H9 (cell line): Measurements from ENCODE around the gene CRABP1. TPM values are rescaled to one million over a fixed set of nuclear protein-coding genes. Genes with fewer than 3 reads are reported as not detected.

Experiments
- DNase-seq: peaks from one replicate; pipeline ENCODE4 v3.0.0-alpha.2; 2017
- H2AFZ ChIP-seq: one replicate; pipeline ENCODE4 v1.6.1; 2013; ENCODE audit warnings: mild to moderate bottlenecking, low read length, control low read depth, moderate library complexity
- H2AK5ac ChIP-seq: 2 replicates; pipeline ENCODE4 v1.6.1; 2013; ENCODE audit warnings: low read length, control low read depth, mixed read lengths; ENCODE audit not compliant: insufficient read length
- H2BK120ac ChIP-seq: one replicate; pipeline ENCODE4 v1.6.1; 2013; ENCODE audit warnings: low read depth, mild to moderate bottlenecking, low read length, control low read depth, inconsistent platforms; ENCODE audit not compliant: poor library complexity, severe bottlenecking
- H2BK12ac ChIP-seq: 2 replicates; pipeline ENCODE4 v1.6.1; 2013; ENCODE audit warnings: low read length, control low read depth, mixed read lengths, low read depth; ENCODE audit not compliant: insufficient read length
- H2BK15ac ChIP-seq: 2 replicates; pipeline ENCODE4 v1.6.1; 2013; ENCODE audit warnings: low read depth, low read length, control low read depth
- H2BK20ac ChIP-seq: one replicate; pipeline ENCODE4 v1.6.1; 2013; ENCODE audit warnings: low read depth, mild to moderate bottlenecking, low read length, control low read depth, inconsistent platforms; ENCODE audit not compliant: poor library complexity, severe bottlenecking
- H2BK5ac ChIP-seq: 2 replicates; pipeline ENCODE4 v1.6.1; 2013; ENCODE audit warnings: low read length, control low read depth, mixed read lengths; ENCODE audit not compliant: insufficient read length
- H3K14ac ChIP-seq: 2 replicates; pipeline ENCODE4 v1.6.1; 2013; ENCODE audit warnings: low read length, control low read depth; ENCODE audit not compliant: insufficient read depth
- H3K18ac ChIP-seq: 2 replicates; pipeline ENCODE4 v1.6.1; 2013; ENCODE audit warnings: low read depth, mild to moderate bottlenecking, mixed read lengths, low read length, control low read depth; ENCODE audit not compliant: insufficient read length
- H3K23ac ChIP-seq: 2 replicates; pipeline ENCODE4 v1.6.1; 2013; ENCODE audit warnings: low read length, control low read depth, mixed read lengths, low read depth; ENCODE audit not compliant: insufficient read length
- H3K23me2 ChIP-seq: 2 replicates; pipeline ENCODE4 v1.6.1; 2013; ENCODE audit warnings: low read depth, mild to moderate bottlenecking, mixed read lengths, low read length, control low read depth; ENCODE audit not compliant: insufficient read length, poor library complexity, severe bottlenecking
- H3K27ac ChIP-seq: 2 replicates; pipeline ENCODE4 v1.5.1; 2013; ENCODE audit warnings: low read length, control low read depth, mixed read lengths, low read depth; ENCODE audit not compliant: insufficient read length
- H3K27me3 ChIP-seq: 2 replicates; pipeline ENCODE4 v1.6.1; 2013; ENCODE audit warnings: low read length, control low read depth, inconsistent platforms; ENCODE audit not compliant: insufficient read depth
- H3K4ac ChIP-seq: 2 replicates; pipeline ENCODE4 v1.6.1; 2013; ENCODE audit warnings: low read depth, mild to moderate bottlenecking, control low read depth, inconsistent platforms, low read length, moderate library complexity
- H3K4me1 ChIP-seq: 2 replicates; pipeline ENCODE4 v1.6.1; 2013; ENCODE audit warnings: low read length, control low read depth, inconsistent platforms; ENCODE audit not compliant: insufficient read depth
- H3K4me2 ChIP-seq: 2 replicates; pipeline ENCODE4 v1.6.1; 2013; ENCODE audit warnings: low read length, control low read depth, mixed read lengths; ENCODE audit not compliant: insufficient read length, insufficient read depth
- H3K56ac ChIP-seq: 2 replicates; pipeline ENCODE4 v1.6.1; 2013; ENCODE audit warnings: low read depth, mild to moderate bottlenecking, mixed read lengths, low read length, control low read depth; ENCODE audit not compliant: insufficient read length
- H3K79me1 ChIP-seq: 2 replicates; pipeline ENCODE4 v1.6.1; 2013; ENCODE audit warnings: low read depth, mild to moderate bottlenecking, moderate library complexity, low read length, control low read depth, inconsistent platforms; ENCODE audit not compliant: insufficient read depth, poor library complexity, severe bottlenecking
- H3K79me2 ChIP-seq: 2 replicates; pipeline ENCODE4 v1.6.1; 2013; ENCODE audit warnings: low read length, control low read depth, inconsistent platforms; ENCODE audit not compliant: insufficient read depth
- H3K9ac ChIP-seq: 2 replicates; pipeline ENCODE4 v1.6.1; 2013; ENCODE audit warnings: low read length, control low read depth, mixed read lengths; ENCODE audit not compliant: insufficient read length; ENCODE audit errors: extremely low read depth
- H3K9me3 ChIP-seq: one replicate; pipeline ENCODE4 v1.6.1; 2013; ENCODE audit warnings: low read depth, low read length, inconsistent platforms; ENCODE audit not compliant: control insufficient read depth
- H3T11ph ChIP-seq: one replicate; pipeline ENCODE4 v1.6.1; 2013; ENCODE audit warnings: mild to moderate bottlenecking, low read length, control low read depth, inconsistent platforms
- H4K20me1 ChIP-seq: one replicate; pipeline ENCODE4 v1.6.1; 2013; ENCODE audit not compliant: control insufficient read depth, insufficient read length, insufficient read depth
- H4K5ac ChIP-seq: 2 replicates; pipeline ENCODE4 v1.6.1; 2013; ENCODE audit warnings: low read depth, mild to moderate bottlenecking, mixed read lengths, low read length, control low read depth; ENCODE audit not compliant: insufficient read length
- H4K8ac ChIP-seq: replicated peaks from 2 replicates; pipeline ENCODE4 v1.6.1; 2013; ENCODE audit warnings: low read length, control low read depth, mixed read lengths, low read depth; ENCODE audit not compliant: insufficient read length
- H4K91ac ChIP-seq: 2 replicates; pipeline ENCODE4 v1.6.1; 2013; ENCODE audit warnings: low read depth, mild to moderate bottlenecking, moderate library complexity, mixed read lengths, low read length, control low read depth; ENCODE audit not compliant: insufficient read length
- H3K27ac Mint-ChIP-seq, 3 experiments: 2 replicates in 2 of 3; 3 replicates in 1 of 3; pipeline ENCODE4 v1.8.0; 2020 to 2021; ENCODE audit warnings: mixed read lengths in 3 of 3, mild to moderate bottlenecking in 1 of 3, moderate library complexity in 1 of 3
- H3K27me3 Mint-ChIP-seq: 2 replicates; pipeline ENCODE4 v1.8.0; 2021; ENCODE audit warnings: low read depth, mild to moderate bottlenecking, moderate library complexity, mixed read lengths
- H3K36me3 Mint-ChIP-seq, 3 experiments: 2 replicates in 2 of 3; 3 replicates in 1 of 3; pipeline ENCODE4 v1.8.0; 2020 to 2021; ENCODE audit warnings: low read depth in 3 of 3, mixed read lengths in 3 of 3; ENCODE audit not compliant: insufficient read depth in 1 of 3
- H3K4me1 Mint-ChIP-seq, 2 experiments: 2 replicates each; pipeline ENCODE4 v1.8.0; 2020; ENCODE audit warnings: mixed read lengths in 2 of 2
- H3K4me3 Mint-ChIP-seq, 2 experiments: 2 replicates in 1 of 2; 3 replicates in 1 of 2; pipeline ENCODE4 v1.8.0; 2020 to 2021; ENCODE audit warnings: mild to moderate bottlenecking in 2 of 2, mixed read lengths in 2 of 2, moderate library complexity in 1 of 2
- H3K9me3 Mint-ChIP-seq, 2 experiments: 2 replicates in 1 of 2; 3 replicates in 1 of 2; pipeline ENCODE4 v1.8.0; 2020; ENCODE audit warnings: mild to moderate bottlenecking in 2 of 2, mixed read lengths in 2 of 2, moderate library complexity in 1 of 2
- WGBS: extraction: QIAGEN DNeasy Blood & Tissue Kit; methylation state at CpG from one replicate; pipeline ENCODE4 v1.1.7; 2013; ENCODE audit warnings: missing lambda C conversion rate, low lambda C conversion rate, mixed read lengths; ENCODE audit not compliant: insufficient read length; ENCODE audit errors: extremely low coverage; 5-methylcytosine and 5-hydroxymethylcytosine counted together
- total RNA-seq: library from RNA; stranded (reverse); gene quantifications from 2 replicates; pipeline ENCODE4 v1.2.1, GENCODE V29; 2021
- TF ChIP-seq, protein P1 (sequence below): fragments of 200-600 bp; sonication (generic); conservative IDR thresholded peaks from 3 replicates; pipeline ENCODE4 v1.8.0; 2021; ENCODE audit warnings: antibody characterized with exemption, mild to moderate bottlenecking

The CRABP1 gene
- total RNA-seq, 1 experiment from 2014 or later = 93.1 TPM

DNA sequence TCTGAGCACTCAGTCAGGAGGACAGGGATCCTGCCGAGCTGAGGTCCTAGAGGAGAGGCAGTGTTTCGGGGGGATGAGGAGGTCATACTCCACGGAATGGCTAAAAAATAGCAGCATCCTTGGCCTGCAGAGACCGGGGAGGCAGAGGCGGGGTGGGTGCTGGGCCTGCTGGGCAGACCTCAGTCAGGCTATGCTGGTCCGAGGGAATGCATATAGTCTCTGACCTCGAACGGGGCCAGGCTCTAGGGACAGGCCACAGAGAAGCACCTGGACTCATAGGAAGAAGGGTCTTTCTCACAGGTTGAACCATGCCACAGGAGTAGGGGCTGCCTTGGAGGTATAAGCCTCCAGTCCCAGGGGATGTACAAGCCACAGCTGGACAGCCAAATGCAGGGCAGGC lies 26.8 kb upstream of the CRABP1 start:
- Mint-ChIP-seq H3K9me3 (no peaks in the 10 kb centered on the region; a peak in 1 of 5 replicates), H3K27ac (peak overlapping the region in 1 of 3 experiments; percentile 59; a peak in 1 of 7 replicates), H3K4me3 (no peak overlapping the region), H3K4me1 (peaks cover 37 to 53% of the 10 kb centered on the region in 2 experiments), H3K27me3 (peaks cover 2% of the 10 kb centered on the region), H3K36me3 (no peaks in the 10 kb centered on the region)
- H3K9me3 ChIP-seq = no peaks in the 10 kb centered on the region
- no peak overlapping the region for H3K4ac ChIP-seq
- no peak overlapping the region for H3K14ac ChIP-seq
- H3K9ac ChIP-seq = no peak overlapping the region
- H4K91ac ChIP-seq = no peak overlapping the region
- no peak overlapping the region for H2AFZ ChIP-seq
- H3K4me2 ChIP-seq = no peak overlapping the region
- no peak overlapping the region for H2BK15ac ChIP-seq
- H2BK20ac ChIP-seq = no peak overlapping the region
- no peak overlapping the region for H2AK5ac ChIP-seq
- H3K56ac ChIP-seq = no peak overlapping the region
- no peaks in the 10 kb centered on the region for H3K23me2 ChIP-seq
- no peaks in the 10 kb centered on the region for H3K27me3 ChIP-seq
- no peaks in the 10 kb centered on the region for H3K79me2 ChIP-seq
- H2BK120ac ChIP-seq = no peak overlapping the region
- no peak overlapping the region for H4K5ac ChIP-seq
- peaks cover 4% of the 10 kb centered on the region; the same call in 1 of the 2 replicates for H3K4me1 ChIP-seq
- H4K20me1 ChIP-seq = no peaks in the 10 kb centered on the region
- no peak for DNase-seq
- no peak overlapping the region for H2BK12ac ChIP-seq
- no peak overlapping the region for H3K27ac ChIP-seq
- no peaks in the 10 kb centered on the region for H3K79me1 ChIP-seq
- H3T11ph ChIP-seq = no peak overlapping the region
- no peak overlapping the region for H3K18ac ChIP-seq
- WGBS = no CpG with 5 or more reads among the region's 8 CpGs
- no peak overlapping the region for H4K8ac ChIP-seq
- no peak overlapping the region for H2BK5ac ChIP-seq
- TF ChIP-seq, protein P1, sequence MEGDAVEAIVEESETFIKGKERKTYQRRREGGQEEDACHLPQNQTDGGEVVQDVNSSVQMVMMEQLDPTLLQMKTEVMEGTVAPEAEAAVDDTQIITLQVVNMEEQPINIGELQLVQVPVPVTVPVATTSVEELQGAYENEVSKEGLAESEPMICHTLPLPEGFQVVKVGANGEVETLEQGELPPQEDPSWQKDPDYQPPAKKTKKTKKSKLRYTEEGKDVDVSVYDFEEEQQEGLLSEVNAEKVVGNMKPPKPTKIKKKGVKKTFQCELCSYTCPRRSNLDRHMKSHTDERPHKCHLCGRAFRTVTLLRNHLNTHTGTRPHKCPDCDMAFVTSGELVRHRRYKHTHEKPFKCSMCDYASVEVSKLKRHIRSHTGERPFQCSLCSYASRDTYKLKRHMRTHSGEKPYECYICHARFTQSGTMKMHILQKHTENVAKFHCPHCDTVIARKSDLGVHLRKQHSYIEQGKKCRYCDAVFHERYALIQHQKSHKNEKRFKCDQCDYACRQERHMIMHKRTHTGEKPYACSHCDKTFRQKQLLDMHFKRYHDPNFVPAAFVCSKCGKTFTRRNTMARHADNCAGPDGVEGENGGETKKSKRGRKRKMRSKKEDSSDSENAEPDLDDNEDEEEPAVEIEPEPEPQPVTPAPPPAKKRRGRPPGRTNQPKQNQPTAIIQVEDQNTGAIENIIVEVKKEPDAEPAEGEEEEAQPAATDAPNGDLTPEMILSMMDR = no peak
- no peak overlapping the region for H3K23ac ChIP-seq
